NCI-H748 (cell line): ENCODE measurements around the gene DPYSL3.

Experiments
- DNase-seq: peaks from one replicate; lab custom pipeline; 2025; ENCODE audit not compliant: unreplicated experiment; lab: John Stamatoyannopoulos, UW

The DPYSL3 gene

DNA sequence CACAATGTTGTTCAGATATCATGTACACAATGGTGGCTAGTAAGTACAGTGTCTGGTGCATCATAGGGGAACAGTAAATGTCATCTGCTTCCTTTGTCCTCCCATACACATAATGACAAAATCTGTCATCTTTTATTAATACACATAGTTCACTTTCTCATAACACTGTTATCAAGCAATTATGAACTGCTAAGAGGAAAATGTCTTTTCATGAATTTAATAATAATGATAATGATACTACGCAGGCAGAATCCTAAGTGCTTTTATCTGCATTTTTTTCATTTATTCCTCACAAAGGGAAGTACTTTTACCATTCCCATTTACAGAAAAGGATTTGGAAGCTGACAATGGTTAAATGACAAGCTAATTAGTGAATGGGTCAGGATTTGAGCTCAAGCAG is 35.7 kb downstream of the DPYSL3 start:
- peak; percentile 41 for DNase-seq

DNA sequence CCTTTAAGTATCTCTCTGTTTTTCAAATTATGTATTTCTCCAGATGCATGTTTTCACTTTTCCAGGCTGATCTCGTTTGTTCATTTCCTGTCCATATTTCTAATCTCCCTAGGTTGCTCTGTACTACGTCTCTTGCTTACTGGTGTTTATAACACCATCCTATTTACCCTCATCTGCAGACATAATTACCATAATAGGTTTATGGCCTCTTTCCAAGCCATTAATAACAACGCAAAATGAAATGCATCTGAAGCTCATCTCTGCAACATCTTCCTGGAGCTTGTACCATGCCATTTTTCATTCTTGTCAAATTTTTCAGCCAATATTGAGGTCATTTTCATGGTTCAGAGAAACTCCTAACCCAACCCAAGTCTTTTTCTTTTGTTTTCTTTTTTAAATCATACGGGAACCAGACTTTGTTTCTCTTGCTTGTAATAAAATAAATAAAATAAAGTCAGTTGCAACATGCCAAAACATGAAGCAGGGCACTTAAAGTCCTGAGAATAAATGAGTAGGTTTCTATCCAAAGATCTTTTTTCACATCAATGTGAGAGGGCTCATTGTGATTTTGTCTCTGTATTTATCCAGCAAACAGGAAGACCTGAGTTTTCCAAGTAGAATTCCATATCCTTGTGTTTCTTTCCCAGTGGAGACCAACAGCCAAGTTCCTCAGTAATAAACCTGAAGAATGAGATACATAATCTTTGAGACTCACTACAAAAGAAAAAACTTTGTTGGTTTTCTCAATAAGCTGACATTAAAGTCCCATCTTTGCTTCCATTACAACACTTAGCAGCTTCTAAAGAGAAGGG is 37.0 kb downstream of the DPYSL3 start:
- DNase-seq, result peak; percentile 86

DNA sequence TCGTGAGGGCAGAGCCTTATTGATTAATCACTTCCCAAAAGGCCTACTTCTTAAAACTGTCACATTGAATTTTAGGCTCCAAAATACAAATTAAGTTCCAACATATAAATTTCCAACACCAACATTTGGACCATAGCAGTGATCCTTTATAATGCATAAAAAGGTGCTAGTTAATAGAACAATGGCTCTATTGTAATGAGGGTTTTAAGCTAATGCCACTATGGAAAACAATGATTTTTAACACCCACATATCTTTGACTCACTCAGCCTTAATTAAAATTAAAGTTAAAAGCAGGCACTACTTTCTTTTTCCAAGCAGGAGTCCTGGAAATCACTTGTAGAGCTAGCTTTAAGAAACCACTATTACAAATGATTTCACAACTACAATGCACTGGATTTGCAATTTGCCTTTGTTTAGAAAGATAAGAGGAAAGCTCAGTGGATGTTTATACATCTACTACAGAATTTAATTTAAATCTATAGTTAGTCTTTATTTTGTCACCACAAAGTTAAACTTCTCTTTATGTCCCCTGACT is 41.8 kb downstream of the DPYSL3 start:
- DNase-seq, result no peak

DNA sequence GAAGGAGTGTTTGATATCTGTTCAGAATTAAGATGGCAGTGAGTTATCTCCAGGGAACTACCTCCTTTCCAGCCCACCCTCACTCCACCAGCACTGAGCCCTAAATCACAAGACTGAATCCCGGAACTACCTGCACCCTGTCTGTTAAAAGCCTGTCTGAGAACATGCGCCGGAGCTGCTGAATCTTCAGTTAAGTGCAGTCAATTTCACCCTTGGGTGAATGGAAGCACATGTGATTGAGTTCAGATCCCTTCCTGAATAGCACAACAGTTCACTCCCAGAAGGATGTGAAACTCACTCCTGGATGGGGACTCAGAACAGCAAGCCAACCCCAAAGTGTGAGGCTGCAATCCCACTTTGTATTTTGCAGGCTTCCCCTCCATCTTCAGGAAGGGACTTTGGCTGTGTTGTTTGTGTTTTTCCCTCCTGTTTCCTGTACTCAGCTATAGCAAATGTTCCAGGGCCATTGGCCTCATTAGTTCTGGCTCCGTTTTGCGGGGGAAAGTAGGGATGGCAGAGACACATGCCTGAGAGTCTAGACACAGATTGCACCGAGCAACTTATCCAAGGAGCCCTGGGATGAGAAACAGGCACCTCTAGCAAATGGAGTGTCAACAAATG is 43.4 kb downstream of the DPYSL3 start:
- DNase-seq, result no peak

DNA sequence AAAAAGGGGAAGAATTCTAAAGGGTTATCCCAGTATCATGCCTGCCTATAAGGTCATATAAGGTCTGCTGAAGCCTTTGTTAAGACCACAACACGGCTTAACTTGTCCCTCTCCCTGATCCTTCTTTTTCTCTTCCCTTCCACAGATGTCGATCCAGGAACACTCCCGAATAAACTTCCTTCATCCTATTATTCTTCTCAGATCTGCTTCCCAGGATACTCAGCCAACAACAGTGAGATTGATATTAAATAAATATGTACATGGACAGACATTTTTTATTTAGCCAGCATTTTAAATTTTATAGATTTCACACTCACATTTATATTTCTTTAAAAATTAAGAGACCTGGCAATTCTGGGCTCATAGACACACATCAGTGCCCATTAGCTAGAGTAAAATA is 44.1 kb downstream of the DPYSL3 start:
- DNase-seq, result no peak

DNA sequence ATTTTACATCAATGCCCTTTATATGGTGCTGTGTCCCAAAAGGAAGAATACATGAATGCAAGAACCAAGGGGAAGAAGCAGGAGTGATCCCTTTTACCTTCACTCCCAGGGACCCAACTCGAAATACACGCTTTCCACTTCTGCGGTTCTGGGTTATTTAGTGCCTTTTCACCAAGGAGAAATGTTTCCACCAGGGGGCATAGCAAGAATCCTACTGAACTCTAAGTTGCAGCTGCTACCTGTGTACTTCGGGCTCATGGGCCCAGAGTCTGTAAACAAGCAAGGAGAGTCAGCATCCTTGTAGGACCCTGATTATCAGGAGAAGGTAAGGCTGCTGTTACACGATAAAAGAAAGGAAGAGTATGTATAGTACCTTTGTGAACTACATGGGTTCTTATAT is 45.7 kb downstream of the DPYSL3 start:
- peak; percentile 79 for DNase-seq

DNA sequence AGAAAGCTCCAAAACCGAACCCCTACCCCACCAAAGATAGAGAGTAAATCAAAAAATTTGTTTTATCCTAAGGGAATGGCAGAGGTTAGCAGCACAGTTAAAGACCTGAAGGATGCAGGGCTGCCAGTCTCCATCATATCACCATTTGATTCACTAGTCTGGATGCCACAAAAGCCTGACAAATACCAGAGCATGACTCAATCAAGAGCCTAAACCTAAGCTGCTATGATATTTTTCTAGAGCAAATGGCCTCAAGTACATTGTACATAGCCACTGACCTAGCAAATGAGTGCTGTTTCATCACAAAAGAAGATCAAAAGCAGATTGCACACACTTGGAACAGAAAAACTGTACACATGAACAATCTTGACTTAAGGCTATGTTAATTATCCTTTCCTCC is 48.0 kb downstream of the DPYSL3 start:
- DNase-seq, result no peak

DNA sequence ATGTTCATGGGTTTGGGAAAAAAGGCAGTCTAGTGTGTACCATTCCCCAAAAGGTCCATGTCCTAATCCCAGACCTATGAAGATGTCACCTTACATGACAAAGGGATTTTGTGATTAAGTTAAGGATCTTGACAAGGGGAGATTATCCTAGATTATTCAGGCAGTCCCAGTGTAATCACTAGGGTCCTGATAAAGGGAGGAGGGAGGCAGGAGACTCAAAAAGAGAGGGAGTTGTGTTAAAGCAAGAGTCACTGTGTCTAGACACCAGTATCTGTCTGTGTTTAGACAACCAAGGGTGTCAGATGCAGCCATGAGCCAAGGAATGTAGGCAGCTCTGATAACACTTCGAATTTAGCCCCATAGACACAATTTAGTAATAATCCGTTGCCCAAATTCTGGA is 49.5 kb downstream of the DPYSL3 start:
- no peak for DNase-seq

DNA sequence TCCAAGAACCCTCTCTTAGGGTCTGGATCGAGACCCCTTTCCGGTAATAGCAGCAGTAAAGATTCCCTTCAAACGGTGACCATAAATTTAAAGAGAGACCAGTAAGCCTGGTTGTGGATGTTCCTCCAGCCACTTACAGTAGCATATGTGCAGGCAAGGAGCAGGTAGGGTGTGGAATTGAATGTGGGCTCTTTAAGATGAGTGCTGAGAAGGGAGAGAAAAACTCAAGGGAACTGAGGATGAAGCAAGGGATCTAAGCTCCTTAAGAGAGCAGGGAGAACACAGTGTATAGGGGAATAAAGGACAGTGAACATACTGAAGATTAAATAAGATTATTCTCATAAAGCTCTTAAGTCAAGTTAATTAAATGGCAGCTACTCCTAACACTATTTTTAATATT is 51.3 kb downstream of the DPYSL3 start:
- no peak for DNase-seq

DNA sequence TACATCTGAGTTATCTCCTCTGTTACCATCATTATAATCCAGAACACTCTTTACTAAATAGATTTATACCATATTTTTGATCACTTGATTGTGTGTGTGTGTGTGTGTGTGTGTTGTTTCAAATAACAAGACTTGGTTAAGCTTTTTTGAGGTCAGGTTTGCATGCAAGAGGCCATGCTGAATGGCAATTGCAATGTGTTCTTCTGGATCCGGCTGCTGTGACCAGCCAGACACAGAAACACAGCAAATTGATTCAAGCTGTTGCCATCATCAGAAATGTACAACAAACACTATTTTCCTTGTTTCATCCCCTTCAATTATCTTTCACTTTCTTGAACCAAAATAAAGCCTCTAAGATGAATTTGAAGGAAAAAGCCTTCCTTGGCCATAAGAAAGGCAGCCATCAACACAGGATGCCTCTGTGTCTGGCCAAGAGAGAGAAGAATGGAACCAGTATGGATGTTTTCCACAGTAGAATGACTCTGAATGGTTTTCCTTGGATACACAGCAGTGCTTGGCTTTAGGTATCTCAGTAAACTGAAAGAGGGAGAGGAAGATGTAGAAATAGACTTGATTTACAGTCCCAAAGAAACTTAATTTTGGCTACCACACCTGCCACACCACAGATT is 53.9 kb downstream of the DPYSL3 start:
- no peak for DNase-seq

DNA sequence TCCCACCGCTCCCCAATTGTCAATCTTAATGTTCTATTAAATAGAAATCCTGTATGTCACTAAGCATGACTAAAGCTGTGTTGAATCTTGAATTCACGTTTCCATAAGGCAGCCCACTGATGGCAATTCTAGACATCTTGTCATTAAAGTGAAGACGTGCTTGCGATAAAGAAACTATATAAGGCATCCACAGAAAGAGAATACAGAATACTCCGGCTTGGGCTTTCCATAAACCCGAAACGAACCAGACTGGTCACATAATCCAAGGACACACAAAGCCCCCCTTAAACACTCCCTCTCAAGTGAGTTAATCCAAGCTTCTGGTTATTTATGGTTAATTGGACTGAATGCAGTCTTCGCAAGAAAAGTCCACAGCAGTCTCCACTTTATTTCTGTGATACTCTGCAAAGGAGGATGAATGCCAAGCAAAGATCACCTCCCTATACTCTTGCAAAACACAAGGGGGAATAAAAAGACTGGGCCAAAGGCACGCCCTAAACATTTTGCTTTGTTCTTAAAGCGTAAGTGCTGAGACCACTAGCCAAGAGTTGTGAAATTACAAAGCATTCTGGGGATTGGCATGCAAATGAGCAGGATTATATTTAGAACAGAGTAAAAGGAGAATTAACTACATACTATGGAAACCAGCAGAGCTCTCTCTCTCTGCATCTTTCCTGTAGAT is 54.7 kb downstream of the DPYSL3 start:
- DNase-seq, result peak; percentile 63

DNA sequence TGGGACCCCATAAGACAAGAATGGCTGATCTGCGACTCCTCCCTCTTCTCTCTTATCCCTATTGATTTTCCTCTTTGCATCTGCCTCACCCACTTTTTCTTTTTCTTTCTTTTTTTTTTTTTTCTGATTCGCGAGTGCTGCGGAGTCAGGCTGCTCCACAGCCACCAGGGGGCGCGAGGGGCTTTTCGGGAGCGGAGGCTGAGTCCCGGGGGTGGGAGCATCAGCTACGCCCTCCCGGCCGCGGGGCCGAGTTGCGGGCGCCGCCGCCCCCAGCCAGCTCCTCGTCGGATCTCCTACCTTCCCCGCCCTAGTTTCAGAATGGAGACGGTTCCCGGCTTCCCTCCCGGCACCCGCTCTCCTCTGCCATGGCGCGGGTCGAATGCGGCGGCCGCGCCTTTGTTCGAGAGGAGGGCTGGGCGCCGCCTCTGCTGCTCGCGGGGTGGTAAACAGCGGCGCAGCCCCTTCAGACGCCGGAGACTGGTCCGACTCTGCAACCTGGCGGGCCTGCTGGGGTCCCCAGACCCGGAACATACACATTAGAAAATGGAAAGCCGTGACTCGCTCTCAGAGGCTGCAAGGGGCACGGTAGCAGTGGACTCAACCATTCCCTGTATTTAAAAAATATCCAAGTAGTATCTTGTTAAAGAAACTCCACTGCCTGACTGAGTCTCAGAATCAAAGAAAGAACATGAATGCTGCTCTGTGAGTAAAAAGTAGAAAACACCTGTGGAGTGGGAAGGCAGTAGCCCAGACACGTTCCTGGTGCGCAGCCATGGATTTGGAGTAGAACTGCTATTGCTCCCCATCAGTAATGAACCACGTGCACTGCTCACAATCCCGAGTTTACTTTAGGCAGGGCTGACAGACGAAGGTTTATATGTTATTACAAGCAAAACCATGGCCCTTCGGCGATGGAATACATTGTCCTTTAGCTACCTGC is 55.7 kb downstream of the DPYSL3 start:
- DNase-seq, result peak; percentile 96

DNA sequence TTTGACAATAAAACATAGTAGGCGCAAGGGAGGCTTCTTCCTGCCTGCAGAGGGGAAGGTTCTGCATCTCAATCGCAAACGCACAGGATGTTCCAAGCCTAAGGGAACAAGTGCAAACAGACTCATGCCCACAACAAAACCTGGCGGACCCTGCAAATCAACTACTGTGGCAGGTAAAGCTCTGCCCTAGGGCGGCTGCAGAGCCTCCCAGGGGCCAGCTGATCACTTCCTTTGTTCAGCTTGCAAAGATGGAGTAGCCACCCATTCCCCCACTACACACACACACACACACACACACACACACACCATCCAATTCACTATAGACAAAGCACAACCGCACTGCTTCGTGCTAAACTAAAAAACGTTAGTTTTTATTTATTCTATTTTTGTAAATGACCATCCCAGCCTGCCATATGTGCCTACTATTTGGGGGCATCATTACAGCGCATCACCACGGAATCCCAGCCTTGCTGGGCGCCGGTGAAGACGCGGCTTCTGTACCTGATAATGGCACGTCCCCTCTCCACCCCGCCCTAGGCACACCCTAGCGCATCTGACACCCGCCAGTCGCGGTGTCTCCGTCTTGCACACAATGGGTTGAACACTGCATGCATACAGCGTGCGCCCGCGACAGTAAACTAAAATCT is 57.6 kb downstream of the DPYSL3 start:
- peak; percentile 93 for DNase-seq

DNA sequence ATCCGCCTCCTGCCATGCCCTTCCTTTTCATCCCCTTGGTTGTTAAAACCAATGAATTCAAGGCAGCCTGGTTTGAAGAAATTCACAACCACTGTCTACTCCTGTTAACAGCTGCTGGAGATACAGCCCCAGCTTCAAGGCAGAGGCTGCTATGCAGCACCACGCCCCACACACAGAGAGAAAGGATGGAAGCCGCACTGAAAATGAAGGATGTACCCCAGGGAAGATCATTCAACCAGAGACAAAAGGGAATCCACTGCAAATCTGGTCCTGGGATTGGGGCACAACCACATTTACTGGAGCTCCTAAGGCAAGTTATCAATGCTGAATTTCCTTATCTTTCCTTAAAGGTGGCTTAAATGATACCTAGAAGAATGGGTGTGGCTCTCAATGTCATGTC is 58.7 kb downstream of the DPYSL3 start:
- peak; percentile 16 for DNase-seq

DNA sequence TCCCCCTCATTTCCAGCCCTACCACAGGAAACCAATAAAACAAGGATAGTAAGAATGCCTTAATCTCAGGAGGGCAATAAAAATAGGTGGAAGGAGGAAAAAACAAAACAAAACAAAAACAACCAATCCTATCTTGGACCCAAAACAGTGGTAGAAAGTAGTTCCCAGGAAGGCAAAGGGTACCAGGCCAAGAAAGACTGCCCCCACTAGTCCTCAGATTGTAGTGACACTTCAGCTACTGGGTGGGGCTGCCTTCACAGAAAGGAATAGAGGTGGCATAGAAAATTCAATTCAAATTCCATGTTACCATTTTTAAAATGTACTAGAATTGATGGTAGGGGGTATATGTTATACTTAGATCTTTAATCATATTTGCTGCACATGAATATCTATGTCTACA is 59.3 kb downstream of the DPYSL3 start:
- DNase-seq, result peak; percentile 11

DNA sequence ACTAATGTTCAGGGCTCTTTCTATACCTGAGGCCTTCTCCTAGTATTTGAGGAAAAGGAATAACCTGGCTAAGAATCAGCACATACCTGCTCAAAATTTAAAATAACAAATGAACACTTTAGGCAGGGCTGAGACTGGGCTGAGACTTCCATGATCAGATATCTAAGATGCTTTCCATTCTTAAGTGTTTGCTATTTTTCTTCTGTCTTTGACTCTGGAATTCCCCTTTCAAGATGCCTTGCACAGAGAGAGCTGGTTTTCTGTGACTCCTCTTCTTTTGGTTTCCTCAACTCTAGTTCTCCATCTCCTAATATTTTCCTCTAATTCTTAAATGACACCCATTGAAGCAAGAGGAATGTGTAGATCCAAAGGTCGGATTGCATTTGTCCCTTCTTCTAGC is 61.1 kb downstream of the DPYSL3 start:
- no peak for DNase-seq

DNA sequence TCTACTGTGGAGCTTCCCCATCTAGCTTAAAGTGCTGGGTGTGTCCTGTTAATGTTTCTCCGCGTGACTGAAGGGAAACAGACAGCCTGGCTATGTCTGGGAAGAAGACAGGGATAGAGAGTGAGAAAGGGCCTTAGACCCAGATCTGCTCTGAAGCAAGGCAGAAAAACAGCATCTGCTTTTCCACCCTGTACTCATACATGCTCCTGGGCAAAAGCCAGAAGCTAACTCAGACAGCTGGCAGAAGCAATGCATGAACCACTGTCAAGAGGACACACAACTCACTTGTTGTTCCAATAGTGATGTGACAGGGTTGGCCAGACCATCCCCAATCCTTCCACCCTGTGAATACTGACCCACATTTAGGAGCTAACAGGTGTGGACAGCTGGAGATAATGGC is 63.3 kb downstream of the DPYSL3 start:
- no peak for DNase-seq

DNA sequence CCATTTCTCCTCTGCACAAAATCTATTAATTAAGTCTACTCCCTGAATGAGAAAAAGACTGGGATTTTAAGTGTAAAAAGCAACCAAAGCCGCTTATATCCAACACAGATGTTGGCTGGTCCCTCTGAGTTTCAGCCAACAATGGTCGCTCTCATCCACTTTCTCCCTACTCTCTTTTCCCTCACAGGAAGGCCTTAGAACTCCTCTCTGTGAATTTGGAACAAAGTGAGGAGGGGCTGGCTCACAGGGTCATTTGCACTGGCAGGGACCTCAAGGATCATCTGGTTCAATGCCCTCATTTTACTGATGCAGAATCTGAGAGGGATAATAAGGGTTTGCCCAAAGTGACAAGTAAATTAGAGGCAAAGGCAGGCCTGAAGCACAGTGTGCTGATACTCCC is 64.0 kb downstream of the DPYSL3 start:
- DNase-seq, result no peak

DNA sequence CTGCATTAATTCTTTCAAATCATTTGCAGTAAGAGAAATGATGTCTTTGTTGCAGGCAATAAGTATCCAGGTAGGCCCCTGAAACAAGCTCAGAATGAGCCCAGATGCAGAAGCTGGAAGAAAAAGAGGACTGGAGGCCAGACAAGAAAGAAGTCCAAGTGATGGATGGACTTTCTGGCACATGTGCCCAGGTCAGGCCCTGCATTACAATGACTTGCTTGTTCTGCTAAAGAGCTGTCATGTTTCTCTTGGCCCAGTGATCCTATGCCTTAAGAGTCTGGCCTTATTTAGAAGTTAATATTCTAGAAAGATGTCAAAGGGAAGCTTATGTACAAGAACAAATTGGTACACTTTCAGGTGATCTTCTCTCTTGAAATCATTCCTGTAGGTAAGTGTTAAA is 64.8 kb downstream of the DPYSL3 start:
- no peak for DNase-seq

DNA sequence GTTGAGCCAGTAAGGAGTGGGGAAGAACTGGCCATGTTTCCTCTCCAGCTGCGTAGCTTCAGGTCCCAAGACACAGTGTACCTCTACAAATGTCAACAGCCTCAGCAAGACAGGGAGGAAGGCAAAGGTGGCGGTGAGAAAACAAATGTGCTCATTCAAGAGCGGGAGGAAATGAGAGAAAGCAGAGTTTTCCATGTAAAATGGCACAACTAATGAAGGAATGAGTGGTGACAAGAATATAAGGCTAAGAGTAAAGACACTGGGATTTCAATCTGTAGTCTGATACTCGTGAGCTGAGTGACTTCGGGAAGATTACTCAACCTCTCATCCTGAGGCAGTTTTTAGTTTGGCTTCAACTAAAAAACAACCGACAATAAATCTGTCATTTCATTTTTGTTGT is 67.6 kb downstream of the DPYSL3 start:
- DNase-seq, result no peak
